PFSK-1 (cell line): ENCODE measurements around the gene ABHD16B.

Experiments used
- POLR2AphosphoS5 ChIP-seq: IDR thresholded peaks from 2 replicates; pipeline ENCODE4 v1.6.1; 2012; ENCODE audit warnings: low read depth, mild to moderate bottlenecking, control low read depth, low read length, moderate library complexity
- REST ChIP-seq, 2 experiments: IDR thresholded peaks; 2 replicates each; pipeline versions ENCODE4 v1.6.1 to v1.8.0; 2011 to 2012; ENCODE audit warnings: low read depth in 2 of 2, low read length in 2 of 2, control low read depth in 1 of 2, inconsistent platforms in 1 of 2, mild to moderate bottlenecking in 1 of 2, moderate library complexity in 1 of 2; ENCODE audit not compliant: insufficient read depth in 1 of 2

- TF ChIP-seq POLR2AphosphoS5 = no peak
- no peak for TF ChIP-seq REST (IDR thresholded peaks at IDR 0.05; ENCODE audit: insufficient read depth in 1 of 2, low read depth in 2 of 2, low read length in 2 of 2)
These were observed 49.9 kb downstream of the ABHD16B start for GRCh38 chr20:63911176-63911575.
